22Rv1 (cell line): ENCODE measurements around the gene PARP9.

Experiments
- H3K27ac ChIP-seq: fragments of 450-650 bp; 2 replicates; pipeline ENCODE4 v1.5.1; 2017
- CTCF ChIP-seq: fragments of 450-650 bp; IDR thresholded peaks from 2 replicates; pipeline ENCODE4 v1.5.1; 2017; ENCODE audit warnings: mild to moderate bottlenecking
- ZFX ChIP-seq: fragments of 450-650 bp; IDR thresholded peaks from 2 replicates; pipeline ENCODE4 v1.6.1; 2017; ENCODE audit warnings: antibody characterized with exemption, borderline replicate concordance

The PARP9 gene

GRCh38 chr3:122484985-122485384 is 79.1 kb downstream of the PARP9 start:
- TF ChIP-seq CTCF, result no peak
- no peak for TF ChIP-seq ZFX
- no peak overlapping the region for H3K27ac ChIP-seq

GRCh38 chr3:122481390-122481789 is 82.7 kb downstream of the PARP9 start:
- TF ChIP-seq CTCF (no peak), ZFX (no peak)
- no peak overlapping the region for H3K27ac ChIP-seq
